WI38 (cell line): ENCODE results near the gene ANKS1B.

Experiments
- H3K4me3 ChIP-seq: 2 replicates; pipeline ENCODE4 v1.5.1; 2011; ENCODE audit warnings: low read depth, mild to moderate bottlenecking, control low read depth, low read length
- CTCF ChIP-seq: IDR thresholded peaks from 2 replicates; pipeline ENCODE4 v1.5.1; 2012; ENCODE audit warnings: low read depth, mild to moderate bottlenecking, control low read depth, low read length

The ANKS1B gene

DNA sequence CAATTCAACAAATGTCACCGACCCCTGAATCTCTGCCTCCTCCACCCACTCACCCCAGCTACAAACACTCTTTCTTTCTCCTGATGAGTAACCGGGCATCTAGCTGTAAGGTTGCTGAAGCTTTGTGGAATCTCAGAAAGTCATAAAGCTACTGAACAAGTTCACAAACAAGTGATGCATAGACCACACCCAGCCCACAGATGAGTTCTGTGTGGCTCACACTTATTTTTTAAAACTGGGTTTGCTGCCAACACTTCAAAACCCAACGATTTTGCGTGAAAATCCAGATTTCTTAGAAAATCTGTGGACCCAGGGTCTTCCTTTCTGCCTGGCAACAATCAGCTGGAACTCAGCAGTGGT, 1243.6 kb downstream of the ANKS1B start:
- TF ChIP-seq CTCF: no peak
- no peak overlapping the region for H3K4me3 ChIP-seq

DNA sequence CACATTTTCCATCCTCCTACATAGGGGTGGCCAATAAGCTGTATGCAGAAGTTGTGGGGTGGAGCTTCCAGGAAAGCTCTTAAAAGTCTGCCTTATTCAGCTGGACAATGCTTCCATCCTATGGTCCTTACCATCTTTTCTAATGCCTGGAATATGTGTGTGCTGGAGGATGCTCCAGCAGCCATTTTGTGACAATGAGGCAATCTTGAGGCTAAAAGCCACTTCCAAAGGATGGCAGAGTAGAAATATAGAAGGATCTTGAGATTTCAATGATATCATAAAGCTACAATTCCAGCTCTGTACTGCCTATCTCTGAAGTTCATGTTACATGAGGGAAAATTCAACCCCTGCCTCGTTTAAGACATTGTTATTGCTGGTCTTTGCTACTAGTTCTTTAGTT, 1244.0 kb downstream of the ANKS1B start:
- H3K4me3 ChIP-seq: no peak overlapping the region
- TF ChIP-seq CTCF: no peak

DNA sequence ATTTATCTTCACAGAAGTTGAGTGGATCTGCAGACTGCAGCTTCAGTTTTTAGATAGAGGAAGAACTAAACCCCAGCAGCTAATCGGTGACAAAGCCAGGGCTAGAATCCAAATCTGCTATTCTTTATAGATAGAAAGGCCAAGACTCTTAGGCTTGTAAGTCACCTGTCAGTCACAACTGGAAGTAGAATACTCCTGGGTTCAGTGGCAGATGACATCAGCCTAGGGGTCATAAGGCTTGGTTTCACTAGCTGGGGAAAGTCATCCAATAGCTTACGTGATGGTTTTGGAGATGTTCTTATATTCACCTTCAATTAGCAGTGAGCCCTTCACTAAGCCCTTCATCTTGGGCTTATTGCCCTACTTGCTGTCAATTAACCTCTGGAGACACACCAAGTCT, 1246.2 kb downstream of the ANKS1B start:
- TF ChIP-seq CTCF: no peak

GRCh38 chr12:98738002-98738401, 1246.7 kb downstream of the ANKS1B start:
- no peak for TF ChIP-seq CTCF
- H3K4me3 ChIP-seq: no peak overlapping the region

More for the DNA sequence above, 1246.2 kb downstream of the ANKS1B start:
- H3K4me3 ChIP-seq: no peak overlapping the region

GRCh38 chr12:98737322-98737712, 1247.4 kb downstream of the ANKS1B start:
- TF ChIP-seq CTCF: no peak

GRCh38 chr12:98736352-98737321, 1248.1 kb downstream of the ANKS1B start:
- H3K4me3 ChIP-seq: no peak overlapping the region

More at GRCh38 chr12:98737322-98737712, 1247.4 kb downstream of the ANKS1B start:
- no peak overlapping the region for H3K4me3 ChIP-seq

More at GRCh38 chr12:98736352-98737321, 1248.1 kb downstream of the ANKS1B start:
- TF ChIP-seq CTCF: no peak
